ENCODE data around the gene COMMD3. TPM values are rescaled to one million over a fixed set of nuclear protein-coding genes. Genes with fewer than 3 reads are reported as not detected.

The COMMD3 gene
- total and polyA plus RNA-seq, 2 of the 4 experiments (the other 2 are of a cell fraction) = 30.8 to 44.8 TPM

GRCh38 chr10:22364407-22365140 is 48.4 kb downstream of the COMMD3 start:
- CTCF ChIA-PET = interaction anchor here (1.5 kb wide), 1 partner anchor 11 kb away, joined by 3 read pairs; no protein-coding TSS in a partner anchor
- H4K8ac ChIP-seq (ENCODE audit: low read depth in 2 of 2, low read length in 2 of 2) = no peak overlapping the region
- no peak overlapping the region for H4K5ac ChIP-seq (ENCODE audit: low read depth, low read length)
- H4K20me1 ChIP-seq (ENCODE audit: insufficient read depth, low read length) = no peaks in the 10 kb centered on the region
- no peak overlapping the region for H4K91ac ChIP-seq (ENCODE audit: insufficient read depth, low read depth, low read length)
- no peak for ATAC-seq (ENCODE audit: low read depth)
- no peak overlapping the region for H3K23ac ChIP-seq (ENCODE audit: low read depth, low read length)
- no peak overlapping the region for H3K14ac ChIP-seq (replicated peaks; ENCODE audit: low read depth, low read length)
- no peak overlapping the region for H2BK20ac ChIP-seq (ENCODE audit: low read depth, low read length)
- no peaks in the 10 kb centered on the region for H3K9me3 ChIP-seq (ENCODE audit: control insufficient read depth, insufficient read depth, low read length)
- no peak for DNase-seq
- H3K79me1 ChIP-seq (ENCODE audit: low read depth in 1 of 2, low read length in 2 of 2) = no peaks in the 10 kb centered on the region
- no peak overlapping the region for H2BK15ac ChIP-seq (ENCODE audit: low read depth, low read length)
- H2BK5ac ChIP-seq (ENCODE audit: low read depth, low read length, poor library complexity, severe bottlenecking) = no peak overlapping the region
- H2AK9ac ChIP-seq (replicated peaks; ENCODE audit: low read depth, low read length, poor library complexity) = no peak overlapping the region
- BruUV-seq (replicated peaks) = no TSS peak
- no CpG with 5 or more reads among the region's 5 CpGs for WGBS, 2 experiments (ENCODE audit: extremely low coverage in 2 of 2, insufficient read length in 1 of 2)
- in situ Hi-C loops (cut with MboI; ENCODE audit: low sequenced_read_pairs) (no loop called here), intact Hi-C loops (cut with micrococcal nuclease) (no loop called here), dilution Hi-C loops (cut with HindIII; ENCODE audit: low sequenced_read_pairs, unreplicated experiment) (no loop called here)
- no peak overlapping the region for H3K56ac ChIP-seq (ENCODE audit: extremely low read depth, insufficient read depth, low read length)
- H3K4me1 ChIP-seq (ENCODE audit: control insufficient read depth, insufficient read depth, low read length) = no peaks in the 10 kb centered on the region
- H3K27me3 ChIP-seq (ENCODE audit: control insufficient read depth, insufficient read depth, low read length) = peaks cover 1% of the 10 kb centered on the region; the same call in 1 of the 2 replicates
- H3K9ac ChIP-seq (ENCODE audit: low read depth, low read length) = no peak overlapping the region
- no peak overlapping the region for H3K4ac ChIP-seq (ENCODE audit: low read depth, low read length)
- no peak overlapping the region for H3K27ac ChIP-seq (ENCODE audit: insufficient read depth, low read length)
- TF ChIP-seq USF2 (IDR thresholded peaks at IDR 0.05; ENCODE audit: low read depth, low read length) (no peak), POLR2A (IDR thresholded peaks at IDR 0.05; ENCODE audit: low read depth, low read length) (no peak)
- no peak overlapping the region for H2BK120ac ChIP-seq (ENCODE audit: low read depth, low read length)
- H3K18ac ChIP-seq (ENCODE audit: low read depth, low read length) = no peak overlapping the region
- no peak overlapping the region for H2AK5ac ChIP-seq (ENCODE audit: low read depth, low read length)
- no peak overlapping the region for H3K4me2 ChIP-seq (ENCODE audit: low read depth, low read length)
- no peak overlapping the region for H3K4me3 ChIP-seq (ENCODE audit: insufficient read depth, low read depth, low read length)
- H3K36me3 ChIP-seq (ENCODE audit: control insufficient read depth, insufficient read depth, low read length) = no peaks in the 10 kb centered on the region
- no peaks in the 10 kb centered on the region for H3K9me1 ChIP-seq (ENCODE audit: insufficient read depth, low read length)
- POLR2A ChIA-PET (ENCODE audit: unreplicated experiment) = no interaction called here
- no peak overlapping the region for H2AFZ ChIP-seq (replicated peaks; ENCODE audit: low read length, poor library complexity)
